Mesothelial cell of epicardium (in vitro differentiated cells): ENCODE data around the gene NSL1. TPM values are rescaled to one million over a fixed set of nuclear protein-coding genes. Genes with fewer than 3 reads are reported as not detected.
"Not testable (repeated sequence)": the region's sequence is repeated elsewhere in the genome, so short reads cannot be mapped to it uniquely, and the experiment has no call there.

Source experiments
- DNase-seq, 2 experiments: peaks; one replicate each; pipeline ENCODE4 v3.0.0; 2021; ENCODE audit warnings: low spot score in 2 of 2; ENCODE audit not compliant: unreplicated experiment in 2 of 2
- H3K27ac Mint-ChIP-seq: 2 replicates; pipeline ENCODE4 v1.8.0; 2021; ENCODE audit warnings: mixed read lengths
- H3K27me3 Mint-ChIP-seq: 2 replicates; pipeline ENCODE4 v1.8.0; 2021; ENCODE audit warnings: low read depth, mixed read lengths
- H3K36me3 Mint-ChIP-seq: 2 replicates; pipeline ENCODE4 v1.8.0; 2021; ENCODE audit warnings: mixed read lengths
- H3K4me1 Mint-ChIP-seq: 2 replicates; pipeline ENCODE4 v1.8.0; 2021; ENCODE audit warnings: mixed read lengths
- H3K4me3 Mint-ChIP-seq: 2 replicates; pipeline ENCODE4 v1.8.0; 2021; ENCODE audit warnings: mild to moderate bottlenecking, moderate library complexity, mixed read lengths
- H3K9me3 Mint-ChIP-seq: 2 replicates; pipeline ENCODE4 v1.8.0; 2021; ENCODE audit warnings: mixed read lengths
- total RNA-seq: library from RNA; stranded (reverse); gene quantifications from 3 replicates; pipeline ENCODE4 v1.2.1, GENCODE V29; 2021
- TF ChIP-seq, protein P1 (sequence below): fragments of 200-600 bp; sonication (generic); IDR thresholded peaks from one replicate; pipeline ENCODE4 v1.5.0; 2021; ENCODE audit warnings: antibody characterized with exemption; ENCODE audit not compliant: unreplicated experiment

NSL1 gene
- total RNA-seq, 1 donor from 2014 or later: 26.1 TPM

DNA sequence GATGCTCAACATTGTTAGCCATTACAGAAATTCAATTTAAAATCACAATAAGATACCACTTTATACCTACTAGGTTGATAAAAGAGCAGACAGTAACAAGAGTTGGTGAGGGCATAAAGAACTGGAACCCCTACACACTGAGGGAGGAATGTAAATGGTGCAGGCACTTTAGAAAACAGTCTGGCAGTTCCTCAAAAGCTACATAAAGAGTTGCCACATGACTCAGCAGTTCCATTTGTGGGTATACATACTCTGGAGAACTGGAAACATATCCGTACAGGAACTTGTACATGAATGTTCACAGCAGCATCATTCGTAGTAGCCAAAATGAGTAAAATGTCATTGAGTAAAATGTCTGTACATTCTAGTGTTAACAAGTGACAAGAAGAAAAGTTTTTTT is 17.0 kb downstream of the NSL1 start:
- no peaks in the 10 kb centered on the region for H3K27me3 Mint-ChIP-seq

DNA sequence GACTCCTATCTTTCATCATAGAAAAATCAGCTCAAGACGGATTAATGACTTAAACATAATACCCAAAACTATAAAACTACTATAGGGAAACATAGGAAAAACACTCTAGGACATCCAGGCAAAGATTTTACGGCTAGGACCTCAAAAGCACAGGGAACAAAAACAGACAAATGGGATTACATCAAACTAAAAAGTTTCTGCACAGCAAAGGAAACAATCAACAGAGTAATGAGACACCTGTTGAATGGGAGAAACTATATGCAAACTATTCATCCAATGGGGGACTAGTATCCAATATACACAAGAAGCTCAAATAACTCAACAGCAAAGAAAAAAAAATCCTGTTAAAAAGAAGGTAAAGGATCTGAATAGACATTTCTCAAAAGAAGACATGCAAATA is 18.6 kb downstream of the NSL1 start:
- Mint-ChIP-seq H3K4me3 (no peak overlapping the region), H3K4me1 (no peaks in the 10 kb centered on the region), H3K27ac (no peak overlapping the region), H3K27me3 (no peaks in the 10 kb centered on the region), H3K36me3 (peaks cover 73% of the 10 kb centered on the region), H3K9me3 (peaks cover 45% of the 10 kb centered on the region)
- no peak for DNase-seq
- TF ChIP-seq, protein P1, sequence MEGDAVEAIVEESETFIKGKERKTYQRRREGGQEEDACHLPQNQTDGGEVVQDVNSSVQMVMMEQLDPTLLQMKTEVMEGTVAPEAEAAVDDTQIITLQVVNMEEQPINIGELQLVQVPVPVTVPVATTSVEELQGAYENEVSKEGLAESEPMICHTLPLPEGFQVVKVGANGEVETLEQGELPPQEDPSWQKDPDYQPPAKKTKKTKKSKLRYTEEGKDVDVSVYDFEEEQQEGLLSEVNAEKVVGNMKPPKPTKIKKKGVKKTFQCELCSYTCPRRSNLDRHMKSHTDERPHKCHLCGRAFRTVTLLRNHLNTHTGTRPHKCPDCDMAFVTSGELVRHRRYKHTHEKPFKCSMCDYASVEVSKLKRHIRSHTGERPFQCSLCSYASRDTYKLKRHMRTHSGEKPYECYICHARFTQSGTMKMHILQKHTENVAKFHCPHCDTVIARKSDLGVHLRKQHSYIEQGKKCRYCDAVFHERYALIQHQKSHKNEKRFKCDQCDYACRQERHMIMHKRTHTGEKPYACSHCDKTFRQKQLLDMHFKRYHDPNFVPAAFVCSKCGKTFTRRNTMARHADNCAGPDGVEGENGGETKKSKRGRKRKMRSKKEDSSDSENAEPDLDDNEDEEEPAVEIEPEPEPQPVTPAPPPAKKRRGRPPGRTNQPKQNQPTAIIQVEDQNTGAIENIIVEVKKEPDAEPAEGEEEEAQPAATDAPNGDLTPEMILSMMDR: no peak

More for the DNA sequence above, 17.0 kb downstream of the NSL1 start:
- Mint-ChIP-seq H3K4me3 (no peak overlapping the region), H3K4me1 (no peaks in the 10 kb centered on the region), H3K27ac (no peak overlapping the region), H3K9me3 (peaks cover 31% of the 10 kb centered on the region), H3K36me3 (peaks cover 64% of the 10 kb centered on the region)
- DNase-seq: no peak
- TF ChIP-seq, protein P1: no peak

DNA sequence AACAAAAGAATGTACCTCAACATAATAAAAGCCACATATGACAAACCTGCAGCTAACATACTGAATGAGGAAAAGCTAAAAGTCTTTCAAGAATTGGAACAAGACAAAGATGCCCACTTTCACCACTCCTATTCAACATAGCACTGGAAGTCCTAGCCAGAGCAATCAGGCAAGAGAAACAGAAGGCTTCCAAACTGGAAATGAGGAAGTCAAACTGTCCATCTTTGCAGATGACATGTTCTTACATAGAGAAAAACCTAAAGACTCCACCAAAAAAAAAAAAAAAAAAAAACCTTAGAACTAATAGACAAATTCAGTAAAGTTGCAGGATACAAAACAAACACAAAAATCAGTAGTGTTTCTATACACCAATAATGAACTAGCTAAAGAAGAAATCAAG is 20.2 kb downstream of the NSL1 start:
- Mint-ChIP-seq H3K27me3 (no peaks in the 10 kb centered on the region), H3K36me3 (peaks cover 76% of the 10 kb centered on the region), H3K27ac (no peak overlapping the region), H3K9me3 (peaks cover 54% of the 10 kb centered on the region), H3K4me3 (no peak overlapping the region), H3K4me1 (no peaks in the 10 kb centered on the region)
- TF ChIP-seq, protein P1: no peak
- no peak for DNase-seq

DNA sequence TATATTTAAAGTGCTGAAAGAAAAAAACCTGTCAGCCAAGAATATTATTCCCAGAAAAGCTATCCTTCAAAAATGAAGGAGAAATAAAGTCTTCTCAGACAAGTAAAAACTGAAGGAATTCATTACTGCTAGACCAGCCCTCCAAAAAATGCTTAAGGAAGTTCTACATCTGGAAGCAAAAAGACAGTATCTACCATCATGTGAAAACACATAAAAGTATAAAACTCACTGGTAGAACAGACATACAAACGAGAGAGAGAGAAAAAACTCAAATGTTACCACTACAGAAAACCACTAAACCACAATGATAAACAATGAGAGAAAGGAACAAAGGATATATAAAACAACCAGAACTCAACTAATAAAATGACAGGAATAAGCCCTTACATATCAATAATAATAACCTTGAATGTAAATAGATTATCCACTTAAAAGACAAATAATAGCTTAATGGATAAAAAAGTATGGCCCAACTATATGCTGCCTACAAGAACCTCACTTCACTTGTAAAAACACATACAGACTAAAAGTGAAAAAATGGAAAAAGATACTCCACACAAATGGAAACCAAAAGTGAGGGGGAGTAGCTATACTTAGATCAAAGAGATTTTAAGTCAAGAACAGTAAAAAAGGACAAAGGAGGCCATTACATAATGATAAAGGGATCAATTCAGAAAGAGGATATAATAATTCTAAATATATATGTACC is 22.0 kb downstream of the NSL1 start:
- Mint-ChIP-seq H3K4me3 (no peak overlapping the region), H3K9me3 (peaks cover 58% of the 10 kb centered on the region), H3K27me3 (no peaks in the 10 kb centered on the region), H3K36me3 (peaks cover 78% of the 10 kb centered on the region), H3K27ac (no peak overlapping the region), H3K4me1 (no peaks in the 10 kb centered on the region)
- DNase-seq: no peak
- TF ChIP-seq, protein P1: no peak

DNA sequence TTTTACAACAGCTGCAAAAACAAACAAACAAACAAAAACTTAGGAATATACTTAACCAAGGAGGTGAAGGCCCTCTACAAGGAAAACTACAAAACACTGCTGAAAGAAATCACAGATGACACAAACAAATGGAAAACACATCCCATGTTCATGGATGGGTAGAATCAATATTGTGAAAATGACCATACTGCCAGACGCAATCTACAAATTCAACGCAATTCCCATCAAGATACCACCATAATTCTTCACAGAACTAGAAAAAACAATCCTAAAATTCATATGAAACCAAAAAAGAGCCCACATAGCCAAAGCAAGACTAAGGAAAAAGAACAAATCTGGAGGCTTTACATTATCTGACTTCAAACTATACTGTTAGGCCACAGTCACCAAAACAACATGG is 24.8 kb downstream of the NSL1 start:
- Mint-ChIP-seq H3K36me3 (peaks cover 66% of the 10 kb centered on the region), H3K9me3 (peaks cover 45% of the 10 kb centered on the region)
- not testable (repeated sequence) for DNase-seq, H3K4me1 Mint-ChIP-seq, H3K27me3 Mint-ChIP-seq, H3K4me3 Mint-ChIP-seq, H3K27ac Mint-ChIP-seq

DNA sequence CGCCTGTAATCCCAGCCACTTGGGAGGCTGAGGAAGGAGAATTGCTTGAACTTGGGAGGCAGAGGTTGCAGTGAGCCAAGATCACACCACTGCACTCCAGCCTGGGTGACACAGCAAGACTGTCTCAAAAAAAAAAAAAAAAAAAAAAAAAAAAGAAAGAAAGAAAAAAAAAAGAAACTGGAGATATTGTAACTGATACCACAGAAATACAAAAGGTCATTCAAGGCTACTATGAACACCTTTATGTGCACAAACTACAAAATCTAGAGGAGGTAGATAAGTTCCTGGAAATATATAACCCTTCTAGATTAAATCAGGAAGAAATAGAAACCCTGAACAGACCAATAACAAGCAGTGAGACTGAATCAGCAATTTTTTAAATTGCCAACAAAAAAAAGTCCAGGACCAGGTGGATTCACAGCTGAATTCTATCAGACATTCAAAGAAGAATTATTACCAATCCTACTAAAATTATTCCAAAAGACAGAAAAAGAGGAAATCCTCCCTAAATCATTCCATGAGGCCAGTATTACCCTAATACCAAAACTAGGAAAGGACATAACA is 26.8 kb downstream of the NSL1 start:
- not testable (repeated sequence) for H3K4me3 Mint-ChIP-seq, H3K27me3 Mint-ChIP-seq, DNase-seq, H3K4me1 Mint-ChIP-seq, H3K27ac Mint-ChIP-seq
- Mint-ChIP-seq H3K9me3 (peaks cover 35% of the 10 kb centered on the region), H3K36me3 (peaks cover 57% of the 10 kb centered on the region)
